ENCODE results near the gene CYTL1.
"Not testable (repeated sequence)": the region's sequence is repeated elsewhere in the genome, so short reads cannot be mapped to it uniquely, and the experiment has no call there.

CYTL1 gene

DNA sequence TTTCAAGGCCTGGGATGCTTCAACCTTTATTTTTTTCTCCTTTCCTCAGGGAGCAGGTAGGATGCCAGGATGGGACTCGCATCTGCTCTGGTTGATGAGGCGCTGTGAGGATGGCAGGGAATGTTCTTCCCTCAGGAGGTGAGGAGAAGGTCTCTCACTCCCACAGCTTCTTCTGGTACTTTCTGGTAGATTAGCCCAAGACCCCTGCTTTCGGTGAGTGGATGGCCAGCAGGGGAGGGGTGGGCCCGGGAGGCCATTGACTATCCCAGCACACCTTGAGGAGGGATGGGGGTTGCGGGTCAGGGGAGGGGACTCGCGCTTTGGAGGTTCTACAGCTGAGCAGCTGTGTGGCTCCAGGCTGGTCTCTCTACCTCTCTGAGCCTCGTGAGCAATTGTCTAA is 14.8 kb downstream of the CYTL1 start:
- DNase-seq (ENCODE audit: low read depth) = no peak
- no peak for TF ChIP-seq CTCF (IDR thresholded peaks at IDR 0.05; ENCODE audit: insufficient read depth, low read depth, low read length, missing control alignments)
- H3K4me3 ChIP-seq (ENCODE audit: low read length) = no peak overlapping the region

- DNase-seq (ENCODE audit: low read depth) = no peak
- TF ChIP-seq CTCF (IDR thresholded peaks at IDR 0.05; ENCODE audit: insufficient read depth, low read depth, low read length, missing control alignments) = no peak
- H3K4me3 ChIP-seq (ENCODE audit: low read length) = no peak overlapping the region
Measured at GRCh38 chr4:5003918-5004317, 15.3 kb downstream of the CYTL1 start.

GRCh38 chr4:5003372-5003857 is 15.8 kb downstream of the CYTL1 start:
- no peak overlapping the region for H3K4me3 ChIP-seq (ENCODE audit: low read length)
- no peak for TF ChIP-seq CTCF (IDR thresholded peaks at IDR 0.05; ENCODE audit: insufficient read depth, low read depth, low read length, missing control alignments)
- DNase-seq (ENCODE audit: low read depth) = no peak

- DNase-seq (ENCODE audit: low read depth); H3K4me3 ChIP-seq (ENCODE audit: low read length): not testable (repeated sequence)
Measured at GRCh38 chr4:5001641-5002040, 17.6 kb downstream of the CYTL1 start.

DNA sequence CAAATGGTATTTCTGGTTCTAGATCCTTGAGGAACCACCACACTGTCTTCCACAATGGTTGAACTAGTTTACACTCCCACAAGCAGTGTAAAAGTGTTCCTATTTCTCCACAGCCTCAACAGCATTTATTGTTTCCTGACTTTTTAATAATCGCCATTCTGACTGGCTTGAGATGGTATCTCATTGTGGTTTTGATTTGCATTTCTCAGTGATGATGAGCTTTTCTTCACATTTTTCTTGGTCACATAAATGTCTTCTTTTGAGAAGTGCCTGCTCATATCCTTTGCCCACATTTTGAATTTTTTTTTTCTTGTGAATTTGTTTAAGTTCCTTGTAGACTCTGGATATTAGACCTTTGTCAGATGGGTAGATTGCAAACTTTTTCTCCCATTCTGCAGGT is 22.3 kb downstream of the CYTL1 start:
- DNase-seq (ENCODE audit: low read depth); H3K4me3 ChIP-seq (ENCODE audit: low read length): not testable (repeated sequence)

DNA sequence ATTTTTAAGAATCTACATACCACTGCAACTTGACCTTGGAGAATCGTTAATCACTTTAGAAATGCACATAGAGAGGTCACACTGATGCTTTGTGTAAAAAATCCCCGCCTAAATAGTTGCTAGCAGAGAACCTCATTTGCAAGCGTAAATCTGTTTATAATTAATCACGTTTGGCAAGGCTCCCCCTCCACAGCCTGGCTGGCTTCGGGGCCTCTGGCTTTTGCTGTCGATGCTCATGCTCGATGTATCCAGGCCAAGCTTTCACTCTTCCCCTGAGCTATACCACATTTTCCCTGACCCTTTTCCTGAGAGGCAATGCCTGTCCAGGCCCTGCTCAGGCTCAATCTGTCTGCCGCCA is 23.4 kb downstream of the CYTL1 start:
- H3K4me3 ChIP-seq (ENCODE audit: low read length) = no peak overlapping the region
- TF ChIP-seq CTCF (IDR thresholded peaks at IDR 0.05; ENCODE audit: insufficient read depth, low read depth, low read length, missing control alignments) = no peak
- no peak for DNase-seq (ENCODE audit: low read depth)

DNA sequence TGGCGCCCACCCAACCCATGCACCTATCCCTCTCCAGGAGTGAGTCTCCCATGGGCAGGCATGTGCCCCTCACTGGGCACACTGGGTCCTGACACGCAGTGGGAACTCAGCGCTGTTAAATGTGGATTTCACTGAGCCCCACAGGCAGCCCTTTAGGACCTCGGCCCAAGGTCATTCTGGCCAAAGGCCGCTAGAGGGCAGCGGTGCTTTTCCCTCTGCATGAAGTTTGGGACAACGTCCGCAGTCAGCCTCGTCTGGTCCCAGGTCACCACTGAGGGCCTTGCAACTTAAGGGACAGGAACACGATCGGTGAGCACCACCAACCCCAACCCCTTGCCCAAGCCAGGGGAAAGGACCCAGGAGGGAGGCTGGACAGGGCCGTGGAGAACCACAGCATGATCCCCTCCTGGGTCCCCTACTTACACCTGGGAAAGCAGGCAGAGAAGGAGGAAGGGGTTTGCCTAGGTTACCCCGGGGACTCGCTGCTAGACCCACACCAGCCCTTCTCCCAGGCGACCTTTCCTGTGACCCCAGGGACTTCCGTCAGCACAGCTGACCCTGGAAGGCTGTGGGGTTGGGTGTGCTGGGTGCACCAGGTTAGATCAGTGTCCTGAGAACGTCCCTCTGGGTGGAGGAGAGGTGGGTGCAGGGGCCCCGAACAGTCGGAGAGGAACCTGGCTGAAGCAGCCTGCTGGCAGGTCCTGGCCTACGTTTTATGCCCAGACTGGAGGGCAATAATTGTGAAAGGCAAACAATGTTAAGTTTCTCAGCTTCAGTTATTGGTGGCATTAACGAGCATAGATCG is 24.0 kb downstream of the CYTL1 start:
- DNase-seq (ENCODE audit: low read depth) = peak; percentile 63
- TF ChIP-seq CTCF (IDR thresholded peaks at IDR 0.05; ENCODE audit: insufficient read depth, low read depth, low read length, missing control alignments) = peak; percentile 87
- H3K4me3 ChIP-seq (ENCODE audit: low read length) = no peak overlapping the region

- H3K4me3 ChIP-seq (ENCODE audit: low read length) = no peak overlapping the region
- no peak for TF ChIP-seq CTCF (IDR thresholded peaks at IDR 0.05; ENCODE audit: insufficient read depth, low read depth, low read length, missing control alignments)
- no peak for DNase-seq (ENCODE audit: low read depth)
Measured at GRCh38 chr4:4994312-4995097, 24.8 kb downstream of the CYTL1 start.
